RWPE2 (cell line): ENCODE results near the gene DMRTC2.

Source experiments
- ATAC-seq: fragments of 200-7000 bp; cut with Tn5 transposase; 3 replicates; pipeline ENCODE4 v1.9.1; 2021; ENCODE audit warnings: low read depth
- DNase-seq: peaks from one replicate; pipeline ENCODE4 v3.0.0-alpha.2; 2020; ENCODE audit warnings: low spot score
- H3K27ac ChIP-seq: fragments of 450-650 bp; 2 replicates; pipeline ENCODE4 v1.5.1; 2017; ENCODE audit warnings: mild to moderate bottlenecking; ENCODE audit not compliant: poor library complexity, severe bottlenecking
- H3K27me3 ChIP-seq: fragments of 250-450 bp; sonication (Bioruptor Pico); 2 replicates; pipeline ENCODE4 v1.5.1; 2021; ENCODE audit warnings: mild to moderate bottlenecking, moderate library complexity; ENCODE audit not compliant: insufficient read depth, poor library complexity, severe bottlenecking
- H3K36me3 ChIP-seq: fragments of 250-450 bp; sonication (Bioruptor Pico); 2 replicates; pipeline ENCODE4 v1.5.1; 2020; ENCODE audit warnings: low read depth, mild to moderate bottlenecking, moderate library complexity
- H3K4me1 ChIP-seq: fragments of 250-450 bp; sonication (Bioruptor Pico); 2 replicates; pipeline ENCODE4 v1.5.1; 2021; ENCODE audit warnings: mild to moderate bottlenecking, moderate library complexity; ENCODE audit not compliant: insufficient read depth, poor library complexity, severe bottlenecking
- H3K4me3 ChIP-seq: fragments of 250-450 bp; sonication (Bioruptor Pico); 2 replicates; pipeline ENCODE4 v1.5.1; 2021; ENCODE audit warnings: mild to moderate bottlenecking, moderate library complexity; ENCODE audit not compliant: severe bottlenecking
- H3K9me3 ChIP-seq: fragments of 250-450 bp; sonication (Bioruptor Pico); 2 replicates; pipeline ENCODE4 v1.5.1; 2021; ENCODE audit warnings: mild to moderate bottlenecking, moderate library complexity; ENCODE audit not compliant: severe bottlenecking
- CTCF ChIP-seq: fragments of 450-650 bp; IDR thresholded peaks from one replicate; pipeline ENCODE4 v1.5.1; 2017; ENCODE audit warnings: mild to moderate bottlenecking, moderate library complexity; ENCODE audit not compliant: poor library complexity, severe bottlenecking

Gene DMRTC2

GRCh38 chr19:41890936-41891335 lies 46.1 kb downstream of the DMRTC2 start:
- TF ChIP-seq CTCF: no peak
- no peak for DNase-seq
- Histone ChIP-seq H3K27me3 (no peaks in the 10 kb centered on the region), H3K4me1 (peaks cover 18% of the 10 kb centered on the region), H3K27ac (no peak overlapping the region), H3K4me3 (no peak overlapping the region), H3K9me3 (no peaks in the 10 kb centered on the region), H3K36me3 (peaks cover 54% of the 10 kb centered on the region)
- ATAC-seq: no peak

DNA sequence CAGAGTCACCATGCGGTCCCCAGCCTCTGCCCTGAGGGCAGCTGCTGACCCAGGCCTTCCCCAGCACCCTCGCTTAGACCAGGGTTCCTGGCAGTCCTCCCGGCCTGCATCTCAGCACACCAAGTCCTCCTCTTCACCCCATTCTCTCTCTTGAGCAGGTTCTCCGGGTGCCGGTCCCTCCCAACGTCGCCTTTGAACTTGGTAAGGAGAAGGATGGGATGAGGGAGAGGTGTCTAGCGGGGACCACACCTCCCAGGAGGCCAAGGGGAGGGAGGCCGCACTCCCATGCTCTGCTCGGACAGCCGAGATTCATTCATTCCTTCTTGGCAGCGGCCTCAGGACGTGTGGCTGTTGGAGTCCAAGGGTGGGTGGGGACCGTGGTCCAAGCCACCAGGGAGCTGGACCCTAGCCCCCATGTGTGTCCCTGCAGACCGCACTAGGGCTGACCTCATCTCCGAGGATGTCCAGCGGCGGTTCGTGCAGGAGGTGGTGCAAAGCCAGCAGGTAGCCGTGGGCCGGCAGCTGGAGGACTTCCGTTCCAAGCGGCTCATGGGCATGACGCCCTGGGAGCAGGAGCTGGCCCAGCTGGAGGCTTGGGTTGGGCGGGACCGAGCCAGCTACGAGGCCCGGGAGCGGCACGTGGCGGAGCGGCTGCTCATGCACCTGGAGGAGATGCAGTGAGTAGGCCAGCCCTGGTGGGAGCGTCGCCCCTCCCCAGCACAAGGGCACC lies 47.5 kb downstream of the DMRTC2 start:
- TF ChIP-seq CTCF: no peak
- Histone ChIP-seq H3K9me3 (no peaks in the 10 kb centered on the region), H3K36me3 (peaks cover 58% of the 10 kb centered on the region), H3K27ac (no peak overlapping the region), H3K4me3 (no peak overlapping the region), H3K4me1 (peaks cover 7% of the 10 kb centered on the region), H3K27me3 (no peaks in the 10 kb centered on the region)
- no peak for ATAC-seq
- no peak for DNase-seq

DNA sequence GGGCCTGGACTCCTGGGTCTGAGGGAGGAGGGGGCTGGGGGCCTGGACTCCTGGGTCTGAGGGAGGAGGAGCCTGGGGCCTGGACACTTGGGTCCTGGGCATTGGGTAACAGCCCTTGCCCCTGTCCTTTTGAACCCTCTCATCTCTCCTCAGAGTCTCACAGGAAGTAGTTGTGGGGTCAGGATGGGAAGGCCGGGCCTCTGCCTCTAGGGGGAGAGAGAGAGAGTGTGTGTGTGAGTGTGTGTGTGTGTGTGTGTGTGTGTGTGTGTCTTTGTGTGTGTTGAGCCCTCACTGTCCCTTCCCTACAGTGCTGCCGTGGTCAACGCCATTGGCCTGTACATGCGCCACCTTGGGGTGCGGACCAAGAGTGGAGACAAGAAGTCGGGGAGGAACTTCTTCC lies 49.1 kb downstream of the DMRTC2 start:
- DNase-seq: no peak
- Histone ChIP-seq H3K9me3 (no peaks in the 10 kb centered on the region), H3K4me3 (no peak overlapping the region), H3K36me3 (peaks cover 64% of the 10 kb centered on the region), H3K4me1 (no peaks in the 10 kb centered on the region), H3K27me3 (no peaks in the 10 kb centered on the region), H3K27ac (no peak overlapping the region)
- no peak for TF ChIP-seq CTCF
- ATAC-seq: no peak

GRCh38 chr19:41894350-41894749 lies 49.5 kb downstream of the DMRTC2 start:
- Histone ChIP-seq H3K27ac (no peak overlapping the region), H3K27me3 (no peaks in the 10 kb centered on the region), H3K4me1 (no peaks in the 10 kb centered on the region), H3K36me3 (peaks cover 63% of the 10 kb centered on the region), H3K4me3 (no peak overlapping the region), H3K9me3 (no peaks in the 10 kb centered on the region)
- ATAC-seq (no peak), DNase-seq (no peak)
- no peak for TF ChIP-seq CTCF

GRCh38 chr19:41895745-41896580 lies 51.1 kb downstream of the DMRTC2 start:
- Histone ChIP-seq H3K27ac (no peak overlapping the region), H3K36me3 (peaks cover 67% of the 10 kb centered on the region), H3K9me3 (no peaks in the 10 kb centered on the region), H3K4me3 (no peak overlapping the region), H3K27me3 (no peaks in the 10 kb centered on the region), H3K4me1 (no peaks in the 10 kb centered on the region)
- TF ChIP-seq CTCF: peak; percentile 14
- no peak for DNase-seq
- ATAC-seq: peak; percentile 41; the same call in 2 of the 3 replicates
